HEK293 (cell line): ENCODE results near the gene CCL8.

Experiments
- ATF2 ChIP-seq: fragments of 450-650 bp; formaldehyde crosslinking; IDR thresholded peaks from 2 replicates; pipeline ENCODE4 v1.5.1; 2016; ENCODE audit warnings: missing biosample characterization, missing genetic modification characterization, low read depth
- CTCF ChIP-seq: fragments of 450-650 bp; formaldehyde crosslinking; IDR thresholded peaks from 2 replicates; pipeline ENCODE4 v1.5.1; 2016; ENCODE audit warnings: missing biosample characterization, missing genetic modification characterization
- KLF1 ChIP-seq: fragments of 450-650 bp; formaldehyde crosslinking; IDR thresholded peaks from 2 replicates; pipeline ENCODE4 v1.5.1; 2016; ENCODE audit warnings: missing biosample characterization, missing genetic modification characterization
- TCF7L2 ChIP-seq: IDR thresholded peaks from 2 replicates; pipeline ENCODE4 v1.6.1; 2011; ENCODE audit warnings: low read depth, mild to moderate bottlenecking, inconsistent platforms, low read length, moderate library complexity, borderline replicate concordance
- ZBTB26 ChIP-seq: fragments of 450-650 bp; formaldehyde crosslinking; optimal IDR thresholded peaks from 2 replicates; pipeline ENCODE3; 2016; ENCODE audit warnings: missing biosample characterization, mild to moderate bottlenecking, missing genetic modification characterization
- ZEB2 ChIP-seq: fragments of 450-650 bp; formaldehyde crosslinking; IDR thresholded peaks from 2 replicates; pipeline ENCODE4 v1.5.1; 2016; ENCODE audit warnings: missing biosample characterization, missing genetic modification characterization
- ZNF112 ChIP-seq: fragments of 450-650 bp; formaldehyde crosslinking; IDR thresholded peaks from 2 replicates; pipeline ENCODE4 v1.5.0; 2017; ENCODE audit warnings: missing biosample characterization, missing genetic modification characterization
- ZNF24 ChIP-seq: fragments of 450-650 bp; formaldehyde crosslinking; IDR thresholded peaks from 2 replicates; pipeline ENCODE4 v1.5.1; 2016; ENCODE audit warnings: missing biosample characterization, missing genetic modification characterization
- ZNF324 ChIP-seq: fragments of 450-650 bp; formaldehyde crosslinking; IDR thresholded peaks from 2 replicates; pipeline ENCODE4 v1.5.1; 2016; ENCODE audit warnings: missing biosample characterization, missing genetic modification characterization
- ZNF585B ChIP-seq: fragments of 450-650 bp; formaldehyde crosslinking; IDR thresholded peaks from 2 replicates; pipeline ENCODE4 v1.5.1; 2016; ENCODE audit warnings: missing biosample characterization, missing genetic modification characterization
- ZNF600 ChIP-seq: fragments of 450-650 bp; formaldehyde crosslinking; IDR thresholded peaks from 2 replicates; pipeline ENCODE4 v1.5.1; 2016; ENCODE audit warnings: missing biosample characterization, missing genetic modification characterization
- TF ChIP-seq, protein P1 (sequence below): fragments of 450-650 bp; formaldehyde crosslinking; IDR thresholded peaks from 2 replicates; pipeline ENCODE4 v1.5.1; 2017; ENCODE audit warnings: missing biosample characterization, missing genetic modification characterization
- TF ChIP-seq, protein P2 (sequence below): fragments of 450-650 bp; formaldehyde crosslinking; IDR thresholded peaks from 2 replicates; pipeline ENCODE4 v1.5.1; 2016; ENCODE audit warnings: missing biosample characterization, missing genetic modification characterization
- TF ChIP-seq, protein P3 (sequence below): fragments of 450-650 bp; formaldehyde crosslinking; IDR thresholded peaks from 2 replicates; pipeline ENCODE4 v1.5.1; 2016; ENCODE audit warnings: missing biosample characterization, missing genetic modification characterization

- TF ChIP-seq ZNF112 (tag by site-specific recombination): no peak
- TF ChIP-seq, protein P1, sequence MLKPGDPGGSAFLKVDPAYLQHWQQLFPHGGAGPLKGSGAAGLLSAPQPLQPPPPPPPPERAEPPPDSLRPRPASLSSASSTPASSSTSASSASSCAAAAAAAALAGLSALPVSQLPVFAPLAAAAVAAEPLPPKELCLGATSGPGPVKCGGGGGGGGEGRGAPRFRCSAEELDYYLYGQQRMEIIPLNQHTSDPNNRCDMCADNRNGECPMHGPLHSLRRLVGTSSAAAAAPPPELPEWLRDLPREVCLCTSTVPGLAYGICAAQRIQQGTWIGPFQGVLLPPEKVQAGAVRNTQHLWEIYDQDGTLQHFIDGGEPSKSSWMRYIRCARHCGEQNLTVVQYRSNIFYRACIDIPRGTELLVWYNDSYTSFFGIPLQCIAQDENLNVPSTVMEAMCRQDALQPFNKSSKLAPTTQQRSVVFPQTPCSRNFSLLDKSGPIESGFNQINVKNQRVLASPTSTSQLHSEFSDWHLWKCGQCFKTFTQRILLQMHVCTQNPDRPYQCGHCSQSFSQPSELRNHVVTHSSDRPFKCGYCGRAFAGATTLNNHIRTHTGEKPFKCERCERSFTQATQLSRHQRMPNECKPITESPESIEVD (tag by site-specific recombination): no peak
- TF ChIP-seq ZNF24 (tag by site-specific recombination): no peak
- TF ChIP-seq TCF7L2: no peak
- TF ChIP-seq CTCF: no peak
- TF ChIP-seq, protein P2, sequence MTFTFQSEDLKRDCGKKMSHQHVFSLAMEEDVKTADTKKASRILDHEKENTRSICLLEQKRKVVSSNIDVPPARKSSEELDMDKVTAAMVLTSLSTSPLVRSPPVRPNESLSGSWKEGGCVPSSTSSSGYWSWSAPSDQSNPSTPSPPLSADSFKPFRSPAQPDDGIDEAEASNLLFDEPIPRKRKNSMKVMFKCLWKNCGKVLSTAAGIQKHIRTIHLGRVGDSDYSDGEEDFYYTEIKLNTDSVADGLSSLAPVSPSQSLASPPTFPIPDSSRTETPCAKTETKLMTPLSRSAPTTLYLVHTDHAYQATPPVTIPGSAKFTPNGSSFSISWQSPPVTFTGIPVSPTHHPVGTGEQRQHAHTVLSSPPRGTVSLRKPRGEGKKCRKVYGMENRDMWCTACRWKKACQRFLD (tag by site-specific recombination): no peak
- no peak for TF ChIP-seq ZEB2 (tag by site-specific recombination)
- no peak for TF ChIP-seq ZNF600 (tag by site-specific recombination)
- TF ChIP-seq KLF1: no peak
- TF ChIP-seq ZBTB26 (tag by site-specific recombination): no peak
- no peak for TF ChIP-seq ATF2 (tag by site-specific recombination)
- no peak for TF ChIP-seq ZNF585B (tag by site-specific recombination)
- TF ChIP-seq, protein P3, sequence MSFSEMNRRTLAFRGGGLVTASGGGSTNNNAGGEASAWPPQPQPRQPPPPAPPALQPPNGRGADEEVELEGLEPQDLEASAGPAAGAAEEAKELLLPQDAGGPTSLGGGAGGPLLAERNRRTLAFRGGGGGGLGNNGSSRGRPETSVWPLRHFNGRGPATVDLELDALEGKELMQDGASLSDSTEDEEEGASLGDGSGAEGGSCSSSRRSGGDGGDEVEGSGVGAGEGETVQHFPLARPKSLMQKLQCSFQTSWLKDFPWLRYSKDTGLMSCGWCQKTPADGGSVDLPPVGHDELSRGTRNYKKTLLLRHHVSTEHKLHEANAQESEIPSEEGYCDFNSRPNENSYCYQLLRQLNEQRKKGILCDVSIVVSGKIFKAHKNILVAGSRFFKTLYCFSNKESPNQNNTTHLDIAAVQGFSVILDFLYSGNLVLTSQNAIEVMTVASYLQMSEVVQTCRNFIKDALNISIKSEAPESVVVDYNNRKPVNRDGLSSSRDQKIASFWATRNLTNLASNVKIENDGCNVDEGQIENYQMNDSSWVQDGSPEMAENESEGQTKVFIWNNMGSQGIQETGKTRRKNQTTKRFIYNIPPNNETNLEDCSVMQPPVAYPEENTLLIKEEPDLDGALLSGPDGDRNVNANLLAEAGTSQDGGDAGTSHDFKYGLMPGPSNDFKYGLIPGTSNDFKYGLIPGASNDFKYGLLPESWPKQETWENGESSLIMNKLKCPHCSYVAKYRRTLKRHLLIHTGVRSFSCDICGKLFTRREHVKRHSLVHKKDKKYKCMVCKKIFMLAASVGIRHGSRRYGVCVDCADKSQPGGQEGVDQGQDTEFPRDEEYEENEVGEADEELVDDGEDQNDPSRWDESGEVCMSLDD (tag by site-specific recombination): no peak
- no peak for TF ChIP-seq ZNF324 (tag by site-specific recombination)
Observed at GRCh38 chr17:34291721-34292348, 27.4 kb upstream of the CCL8 start.
